OCI-LY3 (cell line): Measurements from ENCODE around the gene FAT1.

Experiments used
- CTCF ChIP-seq: fragments of 200-600, 300-600 bp; sonication (generic); IDR thresholded peaks from 2 replicates; pipeline ENCODE4 v1.5.1; 2014; ENCODE audit warnings: antibody characterized with exemption, low read length, low read depth
- EZH2phosphoT487 ChIP-seq: fragments of 200-600 bp; shearing (Covaris generic); IDR thresholded peaks from 2 replicates; pipeline ENCODE4 v1.6.1; 2018; ENCODE audit warnings: antibody characterized with exemption, mixed run types, low read depth

- TF ChIP-seq CTCF: no peak
- TF ChIP-seq EZH2phosphoT487: no peak
Measured at GRCh38 chr4:186644311-186644638, 79.4 kb downstream of the FAT1 start.
